IMR-90 (cell line): ENCODE measurements around the gene HCAR3. TPM values are rescaled to one million over a fixed set of nuclear protein-coding genes. Genes with fewer than 3 reads are reported as not detected.

ENCODE experiments used
- ATAC-seq: fragments of 200-7000 bp; cut with Tn5 transposase; 2 replicates; pipeline ENCODE4 v1.9.1; 2020; ENCODE audit warnings: low read depth, mild to moderate bottlenecking, moderate library complexity
- BruUV-seq: library from RNA; stranded (reverse); fragments of 400-500 nt; replicated peaks from 2 replicates; lab custom pipeline; 2021; lab: Mats Ljungman, UMichigan
- CTCF ChIA-PET: fragments of 300-600 bp; formaldehyde crosslinking; extraction: SDS; loops from one replicate; lab custom pipeline; 2021; ENCODE audit warnings: antibody characterized with exemption; lab: Yijun Ruan, JAX
- POLR2A ChIA-PET: fragments of 300-600 bp; sonication (Branson Sonifier 250); formaldehyde crosslinking; loops from one replicate; lab custom pipeline; 2022; ENCODE audit warnings: antibody characterized with exemption; ENCODE audit not compliant: unreplicated experiment; lab: Charles Lee
- DNase-seq: peaks from one replicate; pipeline ENCODE4 v3.0.0; 2013
- H2AFZ ChIP-seq: replicated peaks from 2 replicates; pipeline ENCODE3; 2013; ENCODE audit warnings: low read length, mild to moderate bottlenecking; ENCODE audit not compliant: poor library complexity
- H2AK5ac ChIP-seq: 2 replicates; pipeline ENCODE4 v1.6.1; 2013; ENCODE audit warnings: low read depth, low read length, inconsistent platforms
- H2AK9ac ChIP-seq: replicated peaks from 2 replicates; pipeline ENCODE3; 2013; ENCODE audit warnings: mild to moderate bottlenecking, low read depth, low read length, moderate library complexity; ENCODE audit not compliant: poor library complexity
- H2BK120ac ChIP-seq: 2 replicates; pipeline ENCODE4 v1.6.1; 2013; ENCODE audit warnings: low read depth, low read length, inconsistent platforms
- H2BK15ac ChIP-seq: 3 replicates; pipeline ENCODE4 v1.6.1; 2013; ENCODE audit warnings: low read depth, low read length, inconsistent platforms
- H2BK20ac ChIP-seq: 2 replicates; pipeline ENCODE4 v1.6.1; 2013; ENCODE audit warnings: low read depth, mild to moderate bottlenecking, inconsistent platforms, low read length, moderate library complexity
- H2BK5ac ChIP-seq: 2 replicates; pipeline ENCODE4 v1.6.1; 2013; ENCODE audit warnings: mild to moderate bottlenecking, low read depth, low read length, inconsistent platforms; ENCODE audit not compliant: poor library complexity, severe bottlenecking
- H3K14ac ChIP-seq: replicated peaks from 2 replicates; pipeline ENCODE4 v1.6.1; 2013; ENCODE audit warnings: low read depth, low read length, inconsistent platforms
- H3K18ac ChIP-seq: 2 replicates; pipeline ENCODE4 v1.6.1; 2013; ENCODE audit warnings: low read depth, low read length, control low read depth
- H3K23ac ChIP-seq: 2 replicates; pipeline ENCODE4 v1.6.1; 2013; ENCODE audit warnings: low read depth, low read length, inconsistent platforms
- H3K27ac ChIP-seq: 2 replicates; pipeline ENCODE4 v1.5.1; 2013; ENCODE audit warnings: mild to moderate bottlenecking, control low read depth, low read length; ENCODE audit not compliant: insufficient read depth
- H3K27me3 ChIP-seq: 2 replicates; pipeline ENCODE4 v1.6.1; 2013; ENCODE audit warnings: low read length; ENCODE audit not compliant: control insufficient read depth, insufficient read depth
- H3K36me3 ChIP-seq: 2 replicates; pipeline ENCODE4 v1.6.1; 2013; ENCODE audit warnings: low read length, mixed read lengths; ENCODE audit not compliant: control insufficient read depth, insufficient read depth
- H3K4ac ChIP-seq: 2 replicates; pipeline ENCODE4 v1.6.1; 2013; ENCODE audit warnings: low read depth, low read length, inconsistent platforms
- H3K4me1 ChIP-seq: 2 replicates; pipeline ENCODE4 v1.6.1; 2013; ENCODE audit warnings: low read length, mixed read lengths; ENCODE audit not compliant: control insufficient read depth, insufficient read depth
- H3K4me2 ChIP-seq: 2 replicates; pipeline ENCODE4 v1.6.1; 2013; ENCODE audit warnings: low read depth, mild to moderate bottlenecking, control low read depth, low read length, moderate library complexity
- H3K4me3 ChIP-seq: 2 replicates; pipeline ENCODE4 v1.5.1; 2013; ENCODE audit warnings: low read depth, mild to moderate bottlenecking, control low read depth, low read length, moderate library complexity; ENCODE audit not compliant: insufficient read depth
- H3K56ac ChIP-seq: 2 replicates; pipeline ENCODE4 v1.6.1; 2013; ENCODE audit warnings: low read length, inconsistent platforms; ENCODE audit not compliant: insufficient read depth; ENCODE audit errors: extremely low read depth
- H3K79me1 ChIP-seq, 2 experiments: 2 replicates each; pipeline ENCODE4 v1.6.1; 2013; ENCODE audit warnings: low read length in 2 of 2, inconsistent platforms in 1 of 2, low read depth in 1 of 2
- H3K9ac ChIP-seq: 2 replicates; pipeline ENCODE4 v1.6.1; 2013; ENCODE audit warnings: low read depth, low read length, control low read depth
- H3K9me1 ChIP-seq: 2 replicates; pipeline ENCODE4 v1.6.1; 2013; ENCODE audit warnings: low read length, inconsistent platforms; ENCODE audit not compliant: insufficient read depth
- H3K9me3 ChIP-seq: 2 replicates; pipeline ENCODE4 v1.6.1; 2013; ENCODE audit warnings: low read length; ENCODE audit not compliant: control insufficient read depth, insufficient read depth
- H4K20me1 ChIP-seq: 2 replicates; pipeline ENCODE4 v1.6.1; 2013; ENCODE audit warnings: low read length, inconsistent platforms; ENCODE audit not compliant: insufficient read depth
- H4K5ac ChIP-seq: 2 replicates; pipeline ENCODE4 v1.6.1; 2013; ENCODE audit warnings: mild to moderate bottlenecking, low read depth, low read length, control low read depth
- H4K8ac ChIP-seq, 2 experiments: 2 replicates each; pipeline ENCODE4 v1.6.1; 2013; ENCODE audit warnings: low read depth in 2 of 2, low read length in 2 of 2, control low read depth in 1 of 2, inconsistent platforms in 1 of 2
- H4K91ac ChIP-seq: 2 replicates; pipeline ENCODE4 v1.6.1; 2013; ENCODE audit warnings: low read depth, low read length, inconsistent platforms; ENCODE audit not compliant: insufficient read depth
- POLR2A ChIP-seq: IDR thresholded peaks from 2 replicates; pipeline ENCODE4 v1.6.1; 2012; ENCODE audit warnings: mild to moderate bottlenecking, low read depth, low read length
- RCOR1 ChIP-seq: IDR thresholded peaks from 2 replicates; pipeline ENCODE4 v1.6.1; 2012; ENCODE audit warnings: mild to moderate bottlenecking, low read length, improper control_type of control experiment; ENCODE audit not compliant: insufficient replicate concordance
- SMC3 ChIP-seq: fragments of 150-350 bp; IDR thresholded peaks from 2 replicates; pipeline ENCODE4 v1.6.1; 2016; ENCODE audit warnings: low read depth, mild to moderate bottlenecking, antibody characterized with exemption, low read length, moderate library complexity
- WGBS, 2 experiments: methylation state at CpG; one replicate each; pipeline versions ENCODE4 v1.1.5 to v1.1.7; 2013; ENCODE audit warnings: missing lambda C conversion rate in 2 of 2; ENCODE audit not compliant: insufficient read length in 1 of 2; ENCODE audit errors: extremely low coverage in 2 of 2; 5-methylcytosine and 5-hydroxymethylcytosine counted together
- dilution Hi-C: fragments of 300-500 bp; cut with HindIII; formaldehyde crosslinking; loops from one replicate; pipeline ENCODE4 v1.14.3; 2018; ENCODE audit warnings: low sequenced_read_pairs; ENCODE audit not compliant: unreplicated experiment
- in situ Hi-C: fragments of 300-500 bp; cut with MboI; formaldehyde crosslinking; loops from 3 replicates; pipeline ENCODE4 v1.14.3; 2019; ENCODE audit warnings: low sequenced_read_pairs, inconsistent platforms, mixed read lengths
- intact Hi-C: fragments of 100-400 bp; cut with micrococcal nuclease; formaldehyde crosslinking; loops from 2 replicates; pipeline ENCODE4 v1.10.0; 2022
- polyA plus RNA-seq, 3 experiments: library from polyadenylated mRNA; depleted of rRNA; stranded (reverse); fragments of >200 nt; gene quantifications; 2 replicates each; pipeline ENCODE4 v1.2.3, GENCODE V29; 2012; ENCODE audit warnings: low replicate concordance in 1 of 3
- total RNA-seq: library from RNA; depleted of rRNA; stranded (reverse); fragments of >200 nt; gene quantifications from 2 replicates; pipeline ENCODE4 v1.2.3, GENCODE V29; 2012

Gene HCAR3
- total and polyA plus RNA-seq, 2 of the 4 experiments (the other 2 are of a cell fraction): not detected

- H2AK9ac ChIP-seq: no peak overlapping the region
- no peak overlapping the region for H3K27ac ChIP-seq
- ATAC-seq: no peak
- no peak overlapping the region for H3K14ac ChIP-seq
- CTCF ChIA-PET: no interaction called here
- H3K9me3 ChIP-seq: no peaks in the 10 kb centered on the region
- H2BK15ac ChIP-seq: no peak overlapping the region
- no peak overlapping the region for H2AFZ ChIP-seq
- in situ Hi-C loops: no loop called here
- H2AK5ac ChIP-seq: no peak overlapping the region
- H4K8ac ChIP-seq: no peak overlapping the region
- H4K5ac ChIP-seq: no peak overlapping the region
- no peaks in the 10 kb centered on the region for H3K79me1 ChIP-seq
- H2BK20ac ChIP-seq: no peak overlapping the region
- H3K18ac ChIP-seq: no peak overlapping the region
- H4K20me1 ChIP-seq: no peaks in the 10 kb centered on the region
- H3K4me3 ChIP-seq: no peak overlapping the region
- no peak overlapping the region for H3K23ac ChIP-seq
- H2BK5ac ChIP-seq: no peak overlapping the region
- H3K4me2 ChIP-seq: no peak overlapping the region
- H3K27me3 ChIP-seq: no peaks in the 10 kb centered on the region
- dilution Hi-C loops: no loop called here
- peaks cover 3% of the 10 kb centered on the region for H3K4me1 ChIP-seq
- H3K9ac ChIP-seq: no peak overlapping the region
- TF ChIP-seq SMC3: no peak
- TF ChIP-seq RCOR1: no peak
- no peak for TF ChIP-seq POLR2A
- intact Hi-C loops: no loop called here
- no peak overlapping the region for H4K91ac ChIP-seq
- no peak for DNase-seq
- H3K9me1 ChIP-seq: no peaks in the 10 kb centered on the region
- POLR2A ChIA-PET: interaction anchor here (0.5 to 0.6 kb wide), 2 partner anchors 51 to 91 kb away, joined by 6 to 23 read pairs; no protein-coding TSS in a partner anchor
- H3K4ac ChIP-seq: no peak overlapping the region
- no peaks in the 10 kb centered on the region for H3K36me3 ChIP-seq
- no TSS peak for BruUV-seq
- no peak overlapping the region for H2BK120ac ChIP-seq
- no peak overlapping the region for H3K56ac ChIP-seq
- WGBS, 2 experiments: no CpG with 5 or more reads among the region's 2 CpGs
Measured at GRCh38 chr12:122668268-122668667, 48.3 kb downstream of the HCAR3 start.
